PC-3 (cell line): ENCODE measurements around the gene CALN1. TPM values are rescaled to one million over a fixed set of nuclear protein-coding genes. Genes with fewer than 3 reads are reported as not detected.

Source experiments
- ATAC-seq: fragments of 200-7000 bp; cut with Tn5 transposase; 2 replicates; pipeline ENCODE4 v1.9.1; 2020; ENCODE audit warnings: mild to moderate bottlenecking, moderate library complexity
- BruUV-seq: library from RNA; stranded (reverse); fragments of 400-500 nt; replicated peaks from 2 replicates; lab custom pipeline; 2021; lab: Mats Ljungman, UMichigan
- CTCF ChIA-PET: fragments of 300-600 bp; sonication (Branson Sonifier 250); formaldehyde crosslinking; loops from one replicate; lab custom pipeline; 2022; ENCODE audit warnings: antibody characterized with exemption; lab: Charles Lee
- POLR2A ChIA-PET: fragments of 300-600 bp; sonication (Branson Sonifier 250); formaldehyde crosslinking; loops from one replicate; lab custom pipeline; 2022; ENCODE audit warnings: antibody characterized with exemption; ENCODE audit not compliant: unreplicated experiment; lab: Charles Lee
- DNase-seq: peaks from one replicate; pipeline ENCODE4 v3.0.0-alpha.2; 2015
- H2AFZ ChIP-seq: fragments of 300-600 bp; sonication (generic); 2 replicates; pipeline ENCODE4 v1.6.0; 2016; ENCODE audit warnings: antibody characterized with exemption, low read length
- H3F3A ChIP-seq: fragments of 300-600 bp; sonication (generic); one replicate; pipeline ENCODE4 v1.6.0; 2017; ENCODE audit warnings: antibody characterized with exemption, low read length, control low read depth, mild to moderate bottlenecking; ENCODE audit not compliant: unreplicated experiment
- H3K27ac ChIP-seq: fragments of 300-600 bp; sonication (generic); 2 replicates; pipeline ENCODE4 v1.5.1; 2016; ENCODE audit warnings: mild to moderate bottlenecking, low read length
- H3K27me3 ChIP-seq: fragments of 300-600 bp; sonication (generic); 2 replicates; pipeline ENCODE4 v1.6.1; 2016; ENCODE audit warnings: low read length, mixed read lengths
- H3K36me3 ChIP-seq: fragments of 300-600 bp; sonication (generic); 2 replicates; pipeline ENCODE4 v1.6.1; 2016; ENCODE audit warnings: low read depth, mixed run types, low read length, mixed read lengths
- H3K4me1 ChIP-seq: fragments of 300-600 bp; sonication (generic); 2 replicates; pipeline ENCODE4 v1.5.1; 2016; ENCODE audit warnings: low read length; ENCODE audit not compliant: insufficient read depth
- H3K4me2 ChIP-seq: fragments of 300-600 bp; sonication (generic); 2 replicates; pipeline ENCODE4 v1.6.0; 2016; ENCODE audit warnings: low read length
- H3K4me3 ChIP-seq: fragments of 300-600 bp; sonication (generic); 2 replicates; pipeline ENCODE4 v1.5.1; 2016; ENCODE audit warnings: mild to moderate bottlenecking, low read length, mixed read lengths
- H3K79me2 ChIP-seq: fragments of 300-600 bp; sonication (generic); 2 replicates; pipeline ENCODE4 v1.6.1; 2017; ENCODE audit warnings: low read length, mixed read lengths
- H3K9ac ChIP-seq: fragments of 300-600 bp; sonication (generic); 2 replicates; pipeline ENCODE4 v1.6.0; 2016; ENCODE audit warnings: mild to moderate bottlenecking, low read length
- H3K9me2 ChIP-seq: fragments of 300-600 bp; sonication (generic); replicated peaks from 2 replicates; pipeline ENCODE4 v1.6.1; 2016; ENCODE audit warnings: mixed run types, low read length, mixed read lengths
- H3K9me3 ChIP-seq: fragments of 300-600 bp; sonication (generic); 2 replicates; pipeline ENCODE4 v1.6.1; 2016; ENCODE audit warnings: low read length, mixed read lengths
- H4K20me1 ChIP-seq: fragments of 300-600 bp; sonication (generic); 2 replicates; pipeline ENCODE4 v1.6.1; 2016; ENCODE audit warnings: low read length, mixed read lengths
- CTCF ChIP-seq: fragments of 300-600 bp; sonication (generic); conservative IDR thresholded peaks from 2 replicates; pipeline ENCODE4 v1.5.1; 2017; ENCODE audit warnings: antibody characterized with exemption, low read depth, mild to moderate bottlenecking, low read length
- EZH2 ChIP-seq: fragments of 300-600 bp; sonication (generic); IDR thresholded peaks from one replicate; pipeline ENCODE4 v1.6.1; 2017; ENCODE audit warnings: antibody characterized with exemption, mild to moderate bottlenecking, low read length; ENCODE audit not compliant: unreplicated experiment
- EZH2phosphoT487 ChIP-seq: fragments of 300-600 bp; sonication (generic); IDR thresholded peaks from 2 replicates; pipeline ENCODE4 v1.6.1; 2018; ENCODE audit warnings: mild to moderate bottlenecking, antibody characterized with exemption, low read length, borderline replicate concordance
- intact Hi-C: fragments of 100-400 bp; cut with micrococcal nuclease; formaldehyde crosslinking; loops from 2 replicates; pipeline ENCODE4 v1.9.0; 2023
- total RNA-seq: library from RNA; depleted of rRNA; stranded (reverse); fragments of >200 nt; gene quantifications from 2 replicates; pipeline ENCODE4 v1.2.3, GENCODE V29; 2014

The CALN1 gene
- total RNA-seq, 1 experiment from 2014 or later, result not detected

- TF ChIP-seq EZH2 (no peak), EZH2phosphoT487 (no peak), CTCF (no peak)
- BruUV-seq, result no TSS peak
- H3K4me3 ChIP-seq, result no peak overlapping the region
- no peaks in the 10 kb centered on the region for H3K9me3 ChIP-seq
- no peak overlapping the region for H3K27ac ChIP-seq
- H4K20me1 ChIP-seq, result no peaks in the 10 kb centered on the region
- H3K27me3 ChIP-seq, result no peaks in the 10 kb centered on the region
- H3K9me2 ChIP-seq, result no peaks in the 10 kb centered on the region
- ATAC-seq (no peak), DNase-seq (no peak)
- no peak overlapping the region for H3K9ac ChIP-seq
- no peaks in the 10 kb centered on the region for H3K79me2 ChIP-seq
- CTCF ChIA-PET, result no interaction called here
- POLR2A ChIA-PET, result no interaction called here
- no peak overlapping the region for H2AFZ ChIP-seq
- H3K4me1 ChIP-seq, result no peaks in the 10 kb centered on the region
- H3F3A ChIP-seq, result no peaks in the 10 kb centered on the region
- intact Hi-C loops, result no loop called here
- no peak overlapping the region for H3K4me2 ChIP-seq
- no peaks in the 10 kb centered on the region for H3K36me3 ChIP-seq
Observed at GRCh38 chr7:71867626-71868025, 544.5 kb downstream of the CALN1 start.

GRCh38 chr7:71865172-71865571, 547.0 kb downstream of the CALN1 start:
- no peak overlapping the region for H3K4me3 ChIP-seq
- H3F3A ChIP-seq, result no peaks in the 10 kb centered on the region
- POLR2A ChIA-PET, result no interaction called here
- H3K9ac ChIP-seq, result no peak overlapping the region
- BruUV-seq, result no TSS peak
- H3K27ac ChIP-seq, result no peak overlapping the region
- TF ChIP-seq EZH2 (no peak), EZH2phosphoT487 (no peak), CTCF (no peak)
- ATAC-seq, result no peak
- intact Hi-C loops, result no loop called here
- H3K9me2 ChIP-seq, result no peaks in the 10 kb centered on the region
- DNase-seq, result no peak
- no peaks in the 10 kb centered on the region for H4K20me1 ChIP-seq
- CTCF ChIA-PET, result no interaction called here
- no peaks in the 10 kb centered on the region for H3K79me2 ChIP-seq
- no peaks in the 10 kb centered on the region for H3K4me1 ChIP-seq
- no peak overlapping the region for H2AFZ ChIP-seq
- H3K27me3 ChIP-seq, result no peaks in the 10 kb centered on the region
- no peaks in the 10 kb centered on the region for H3K36me3 ChIP-seq
- no peaks in the 10 kb centered on the region for H3K9me3 ChIP-seq
- no peak overlapping the region for H3K4me2 ChIP-seq

- BruUV-seq, result no TSS peak
- DNase-seq, result no peak
- CTCF ChIA-PET, result no interaction called here
- Histone ChIP-seq H3K9me3 (no peaks in the 10 kb centered on the region), H3K79me2 (no peaks in the 10 kb centered on the region), H3K27me3 (no peaks in the 10 kb centered on the region), H3F3A (no peaks in the 10 kb centered on the region), H3K4me2 (no peak overlapping the region), H3K4me1 (no peaks in the 10 kb centered on the region), H3K9ac (no peak overlapping the region), H3K36me3 (no peaks in the 10 kb centered on the region), H3K27ac (no peak overlapping the region), H4K20me1 (no peaks in the 10 kb centered on the region), H2AFZ (no peak overlapping the region), H3K9me2 (no peaks in the 10 kb centered on the region), H3K4me3 (no peak overlapping the region)
- POLR2A ChIA-PET, result no interaction called here
- intact Hi-C loops, result no loop called here
- TF ChIP-seq EZH2, result no peak
- TF ChIP-seq CTCF, result no peak
- TF ChIP-seq EZH2phosphoT487, result no peak
- ATAC-seq, result no peak
Observed at GRCh38 chr7:71864130-71864529, 548.0 kb downstream of the CALN1 start.
